HepG2 (cell line): ENCODE results near the gene SNRPD1. TPM values are rescaled to one million over a fixed set of nuclear protein-coding genes. Genes with fewer than 3 reads are reported as not detected.

Source experiments
- ATAC-seq: fragments of 200-7000 bp; cut with Tn5 transposase; 3 replicates; pipeline ENCODE4 v1.9.1; 2020; ENCODE audit warnings: mild to moderate bottlenecking, moderate library complexity
- BruUV-seq: library from RNA; stranded (reverse); fragments of 400-500 nt; replicated peaks from 2 replicates; lab custom pipeline; 2021; lab: Mats Ljungman, UMichigan
- CTCF ChIA-PET: fragments of 300-600 bp; formaldehyde crosslinking; extraction: SDS; loops from one replicate; lab custom pipeline; 2021; ENCODE audit warnings: low total read pairs, inconsistent platforms, low intra/inter-chr PET ratio; lab: Yijun Ruan, JAX
- POLR2A ChIA-PET: fragments of 350-600 bp; sonication (Branson Sonifier 250); formaldehyde crosslinking; loops from one replicate; lab custom pipeline; 2020; ENCODE audit warnings: antibody characterized with exemption, inconsistent platforms; lab: Yijun Ruan, JAX
- DNase-seq: peaks from one replicate; pipeline ENCODE4 v3.0.0-alpha.2; 2015; ENCODE audit warnings: low spot score
- FAIRE-seq: peaks from 3 replicates; lab custom pipeline; 2011; peaks lifted over from hg19 to GRCh38; lab: Jason Lieb, UNC
- H2AFZ ChIP-seq: one replicate; pipeline ENCODE4 v1.6.1; 2011; ENCODE audit warnings: low read length, inconsistent platforms
- H3K27ac ChIP-seq: fragments of 300-600 bp; 3 replicates; pipeline ENCODE4 v1.8.0; 2011; ENCODE audit warnings: mixed run types, mild to moderate bottlenecking, mixed read lengths, low read length, inconsistent platforms; ENCODE audit not compliant: insufficient read depth; ENCODE audit errors: extremely low read length
- H3K27me3 ChIP-seq, 2 experiments: fragments of 200-600 bp in 1 of 2; 2 replicates in 1 of 2; 3 replicates in 1 of 2; pipeline versions ENCODE4 v1.6.0 to v1.8.0; 2011; ENCODE audit warnings: low read length in 2 of 2, mild to moderate bottlenecking in 2 of 2, moderate library complexity in 2 of 2, inconsistent platforms in 1 of 2; ENCODE audit not compliant: insufficient read depth in 2 of 2, control insufficient read depth in 1 of 2
- H3K36me3 ChIP-seq, 2 experiments: fragments of 200-600 bp in 1 of 2; replicated peaks in 1 of 2; 2 replicates in 1 of 2; 3 replicates in 1 of 2; pipeline versions ENCODE4 v1.5.1 to v1.8.0; 2011; ENCODE audit warnings: low read length in 2 of 2, inconsistent platforms in 1 of 2; ENCODE audit not compliant: insufficient read depth in 2 of 2, control insufficient read depth in 1 of 2
- H3K4me1 ChIP-seq: 2 replicates; pipeline ENCODE4 v1.5.1; 2012; ENCODE audit warnings: low read length, inconsistent platforms; ENCODE audit not compliant: insufficient read depth
- H3K4me2 ChIP-seq: 2 replicates; pipeline ENCODE4 v1.6.0; 2011; ENCODE audit warnings: low read depth, low read length, inconsistent platforms
- H3K4me3 ChIP-seq, 3 experiments: fragments of 200-600 bp in 1 of 3; sonication (generic), shearing (Covaris generic) in 1 of 3; replicated peaks in 1 of 3; 2 replicates each; pipeline ENCODE4 v1.5.1; 2011 to 2016; ENCODE audit warnings: low read length in 3 of 3, inconsistent platforms in 2 of 3, low read depth in 2 of 3, mild to moderate bottlenecking in 2 of 3, control low read depth in 1 of 3, mixed read lengths in 1 of 3; ENCODE audit not compliant: insufficient read depth in 1 of 3
- H3K79me2 ChIP-seq: one replicate; pipeline ENCODE4 v1.6.1; 2011; ENCODE audit warnings: low read length, inconsistent platforms; ENCODE audit not compliant: insufficient read depth
- H3K9ac ChIP-seq: 2 replicates; pipeline ENCODE4 v1.6.0; 2011; ENCODE audit warnings: mild to moderate bottlenecking, low read depth, low read length, inconsistent platforms; ENCODE audit not compliant: insufficient read depth
- H3K9me3 ChIP-seq: 2 replicates; pipeline ENCODE4 v1.5.1; 2012; ENCODE audit warnings: mild to moderate bottlenecking, low read length
- H4K20me1 ChIP-seq: 2 replicates; pipeline ENCODE4 v1.6.0; 2011; ENCODE audit warnings: inconsistent platforms, mild to moderate bottlenecking, low read length, moderate library complexity; ENCODE audit not compliant: insufficient read depth
- AHR ChIP-seq: IDR thresholded peaks from 2 replicates; pipeline ENCODE4 v1.6.1; 2018; ENCODE audit warnings: missing genetic modification reagents, missing compliant biosample characterization
- GABPA ChIP-seq, 2 experiments: IDR thresholded peaks; 2 replicates each; pipeline ENCODE4 v1.6.1; 2011 to 2016; ENCODE audit warnings: low read depth in 2 of 2, low read length in 1 of 2, missing biosample characterization in 1 of 2, missing genetic modification characterization in 1 of 2
- MBD4 ChIP-seq: IDR thresholded peaks from 2 replicates; pipeline ENCODE4 v1.6.1; 2012; ENCODE audit warnings: low read length, inconsistent platforms, borderline replicate concordance
- NFE2 ChIP-seq: sonication (generic); formaldehyde crosslinking; IDR thresholded peaks from 2 replicates; pipeline ENCODE4 v1.4.0; 2020; ENCODE audit warnings: missing genetic modification reagents
- RBM22 ChIP-seq: fragments of 200-400 bp; formaldehyde crosslinking; optimal IDR thresholded peaks from 2 replicates; pipeline ENCODE3; 2017; ENCODE audit warnings: mild to moderate bottlenecking, low read length, moderate library complexity
- ZMYM2 ChIP-seq: sonication (generic); formaldehyde crosslinking; IDR thresholded peaks from 2 replicates; pipeline ENCODE4 v1.8.0; 2022; ENCODE audit warnings: mild to moderate bottlenecking, missing genetic modification reagents
- WGBS: methylation state at CpG from one replicate; pipeline ENCODE4 v1.1.6; 2017; ENCODE audit warnings: low lambda C conversion rate; 5-methylcytosine and 5-hydroxymethylcytosine counted together
- in situ Hi-C: cut with HindIII; loops from 2 replicates; pipeline ENCODE4 v1.10.0; 2017; ENCODE audit warnings: low pct_unique_long_range_greater_than_20kb; ENCODE audit not compliant: extremely low pct_ligation_motif_present
- intact Hi-C: fragments of 100-400 bp; cut with micrococcal nuclease; formaldehyde crosslinking; loops from one replicate; pipeline ENCODE4 v1.10.0; 2022; ENCODE audit not compliant: unreplicated experiment
- polyA plus RNA-seq, 8 experiments: library from polyadenylated mRNA; depleted of rRNA in 3 of 8; stranded (reverse) in 7 of 8; unstranded in 1 of 8; fragments of >200 nt; fragmentation: Illumina TruSeq in 4 of 8; extraction: Trizol in 4 of 8; gene quantifications; 2 replicates each; pipeline versions ENCODE4 v1.2.1 to v1.2.3, GENCODE V29; 2011 to 2016; ENCODE audit warnings: low read depth in 4 of 8, missing spikeins in 1 of 8, mixed read lengths in 1 of 8; ENCODE audit not compliant: insufficient read depth in 1 of 8
- total RNA-seq, 5 experiments: library from RNA; depleted of rRNA; stranded (reverse); fragments of >200 nt; fragmentation: Illumina TruSeq; extraction: Trizol; gene quantifications; 2 replicates each; pipeline ENCODE4 v1.2.3, GENCODE V29; 2016; ENCODE audit warnings: low read depth in 1 of 5
- TF ChIP-seq, protein P1 (sequence below): sonication (generic); formaldehyde crosslinking; conservative IDR thresholded peaks from 2 replicates; pipeline ENCODE4 v1.4.0; 2020; ENCODE audit warnings: mild to moderate bottlenecking, missing genetic modification reagents, moderate library complexity

Gene SNRPD1
- total and polyA plus RNA-seq, 2 of the 13 experiments (the other 11 are each of a cell fraction or from before 2014, with no cell fraction given) = 22.7 to 275 TPM

DNA sequence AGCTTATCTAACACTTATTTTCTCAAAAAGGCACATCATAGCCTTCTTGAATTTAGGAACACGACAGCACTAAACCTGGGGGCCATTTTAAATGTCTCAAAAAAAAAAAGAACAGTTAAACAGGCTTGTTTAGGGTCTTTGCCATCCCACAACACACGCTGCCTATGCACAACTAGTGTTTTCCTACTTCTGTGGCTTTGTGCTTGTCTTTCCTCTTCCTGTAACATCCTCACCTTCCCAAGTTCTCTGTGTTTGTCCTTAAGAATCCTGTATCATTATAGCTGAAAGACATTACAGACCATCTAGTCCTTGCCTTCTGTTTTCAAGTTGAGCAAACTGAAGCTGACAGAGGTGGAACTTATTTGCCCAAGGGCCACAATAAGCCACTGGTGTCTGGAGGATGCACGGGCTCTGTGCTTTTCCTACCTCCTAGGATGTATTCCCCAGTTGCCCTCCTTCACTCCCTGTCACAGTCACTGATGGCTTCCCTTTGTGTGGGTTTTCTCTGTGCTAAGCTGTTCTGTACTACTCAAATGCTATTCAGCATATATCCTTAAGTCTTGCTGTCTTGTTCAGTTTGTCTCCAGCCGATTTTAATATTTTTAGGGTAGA, 22.6 kb downstream of the SNRPD1 start:
- ChIA-PET CTCF (no interaction called here), POLR2A (interaction anchor here (1.9 kb wide), 1 partner anchor 10 kb away, joined by 4 read pairs; no protein-coding TSS in a partner anchor)
- H3K36me3 ChIP-seq = peaks cover 0 to 14% of the 10 kb centered on the region in 2 experiments; a peak in 3 of 5 replicates
- H3K79me2 ChIP-seq = no peaks in the 10 kb centered on the region
- FAIRE-seq (no peak), ATAC-seq (no peak), DNase-seq (no peak)
- no peak overlapping the region for H3K9ac ChIP-seq
- no peaks in the 10 kb centered on the region for H3K27me3 ChIP-seq
- WGBS = 96% methylated on average over 4 of the region's 4 CpGs
- peaks cover 23% of the 10 kb centered on the region for H3K4me1 ChIP-seq
- no peak overlapping the region for H3K4me2 ChIP-seq
- no peak overlapping the region for H3K4me3 ChIP-seq
- BruUV-seq = no TSS peak
- intact Hi-C loops (no loop called here), in situ Hi-C loops (no loop called here)
- no peaks in the 10 kb centered on the region for H4K20me1 ChIP-seq
- no peak overlapping the region for H3K27ac ChIP-seq
- no peak for TF ChIP-seq MBD4
- TF ChIP-seq ZMYM2 (CRISPR knock-in tag) = no peak
- no peak for TF ChIP-seq GABPA (IDR thresholded peaks at IDR 0.05; ENCODE audit: low read depth, low read length)
- no peak for TF ChIP-seq GABPA (CRISPR knock-in tag; IDR thresholded peaks at IDR 0.05; ENCODE audit: low read depth)
- TF ChIP-seq NFE2 = no peak
- TF ChIP-seq RBM22 = peak; percentile 86
- H2AFZ ChIP-seq = no peak overlapping the region
- H3K9me3 ChIP-seq = no peaks in the 10 kb centered on the region

DNA sequence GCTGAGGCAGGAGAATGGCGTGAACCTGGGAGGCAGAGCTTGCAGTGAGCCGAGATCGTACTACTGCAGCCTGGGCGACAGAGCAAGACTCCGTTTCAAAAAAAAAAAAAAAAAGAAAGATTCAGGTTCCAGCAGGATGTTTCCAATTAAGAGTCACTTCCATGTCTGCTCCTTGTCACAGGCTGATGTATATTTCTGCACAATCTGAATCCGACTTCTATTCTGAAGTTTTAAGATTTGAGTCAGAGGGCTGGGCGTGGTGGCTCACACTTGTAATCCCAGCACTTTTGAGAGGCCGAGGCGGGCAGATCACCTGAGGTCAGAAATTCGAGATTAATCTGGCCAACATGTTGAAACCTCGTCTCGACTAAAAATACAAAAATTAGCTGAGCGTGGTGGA, 24.7 kb downstream of the SNRPD1 start:
- no TSS peak for BruUV-seq
- in situ Hi-C loops (no loop called here), intact Hi-C loops (no loop called here)
- no peak overlapping the region for H3K4me2 ChIP-seq
- ATAC-seq (no peak), FAIRE-seq (no peak), DNase-seq (no peak)
- H3K4me1 ChIP-seq = peaks cover 23% of the 10 kb centered on the region
- no peak for TF ChIP-seq AHR (CRISPR knock-in tag)
- TF ChIP-seq, protein P1, sequence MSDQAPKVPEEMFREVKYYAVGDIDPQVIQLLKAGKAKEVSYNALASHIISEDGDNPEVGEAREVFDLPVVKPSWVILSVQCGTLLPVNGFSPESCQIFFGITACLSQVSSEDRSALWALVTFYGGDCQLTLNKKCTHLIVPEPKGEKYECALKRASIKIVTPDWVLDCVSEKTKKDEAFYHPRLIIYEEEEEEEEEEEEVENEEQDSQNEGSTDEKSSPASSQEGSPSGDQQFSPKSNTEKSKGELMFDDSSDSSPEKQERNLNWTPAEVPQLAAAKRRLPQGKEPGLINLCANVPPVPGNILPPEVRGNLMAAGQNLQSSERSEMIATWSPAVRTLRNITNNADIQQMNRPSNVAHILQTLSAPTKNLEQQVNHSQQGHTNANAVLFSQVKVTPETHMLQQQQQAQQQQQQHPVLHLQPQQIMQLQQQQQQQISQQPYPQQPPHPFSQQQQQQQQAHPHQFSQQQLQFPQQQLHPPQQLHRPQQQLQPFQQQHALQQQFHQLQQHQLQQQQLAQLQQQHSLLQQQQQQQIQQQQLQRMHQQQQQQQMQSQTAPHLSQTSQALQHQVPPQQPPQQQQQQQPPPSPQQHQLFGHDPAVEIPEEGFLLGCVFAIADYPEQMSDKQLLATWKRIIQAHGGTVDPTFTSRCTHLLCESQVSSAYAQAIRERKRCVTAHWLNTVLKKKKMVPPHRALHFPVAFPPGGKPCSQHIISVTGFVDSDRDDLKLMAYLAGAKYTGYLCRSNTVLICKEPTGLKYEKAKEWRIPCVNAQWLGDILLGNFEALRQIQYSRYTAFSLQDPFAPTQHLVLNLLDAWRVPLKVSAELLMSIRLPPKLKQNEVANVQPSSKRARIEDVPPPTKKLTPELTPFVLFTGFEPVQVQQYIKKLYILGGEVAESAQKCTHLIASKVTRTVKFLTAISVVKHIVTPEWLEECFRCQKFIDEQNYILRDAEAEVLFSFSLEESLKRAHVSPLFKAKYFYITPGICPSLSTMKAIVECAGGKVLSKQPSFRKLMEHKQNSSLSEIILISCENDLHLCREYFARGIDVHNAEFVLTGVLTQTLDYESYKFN = no peak
- H3K27me3 ChIP-seq = no peaks in the 10 kb centered on the region
- no peak overlapping the region for H3K27ac ChIP-seq
- WGBS = 97% methylated on average over 13 of the region's 13 CpGs
- no peak overlapping the region for H3K9ac ChIP-seq
- CTCF ChIA-PET = no interaction called here
- no peak overlapping the region for H2AFZ ChIP-seq
- H3K9me3 ChIP-seq = no peaks in the 10 kb centered on the region
- no peaks in the 10 kb centered on the region for H4K20me1 ChIP-seq
- H3K79me2 ChIP-seq = no peaks in the 10 kb centered on the region
- H3K36me3 ChIP-seq = peaks cover 0 to 3% of the 10 kb centered on the region in 2 experiments; a peak in 2 of 5 replicates
- no peak overlapping the region for H3K4me3 ChIP-seq
- POLR2A ChIA-PET = no interaction called here
